SJCRH30 (cell line): Measurements from ENCODE around the gene ANKMY1. TPM values are rescaled to one million over a fixed set of nuclear protein-coding genes. Genes with fewer than 3 reads are reported as not detected.

ENCODE experiments used
- DNase-seq, 2 experiments: peaks; one replicate each; pipeline ENCODE4 v3.0.0-alpha.2; 2015 to 2020
- H3K27ac ChIP-seq: fragments of 250-450 bp; sonication (Bioruptor Pico); 2 replicates; pipeline ENCODE4 v1.5.1; 2020; ENCODE audit warnings: mild to moderate bottlenecking, moderate library complexity
- H3K27me3 ChIP-seq: fragments of 250-450 bp; sonication (Bioruptor Pico); 2 replicates; pipeline ENCODE4 v1.5.1; 2020; ENCODE audit warnings: mild to moderate bottlenecking, moderate library complexity
- H3K36me3 ChIP-seq: fragments of 250-450 bp; sonication (Bioruptor Pico); 2 replicates; pipeline ENCODE4 v1.5.1; 2020; ENCODE audit warnings: mild to moderate bottlenecking, moderate library complexity
- H3K4me1 ChIP-seq: fragments of 250-450 bp; sonication (Bioruptor Pico); 2 replicates; pipeline ENCODE4 v1.5.1; 2020; ENCODE audit warnings: mild to moderate bottlenecking, moderate library complexity
- H3K4me3 ChIP-seq: fragments of 250-450 bp; sonication (Bioruptor Pico); 2 replicates; pipeline ENCODE4 v1.5.1; 2020; ENCODE audit warnings: mild to moderate bottlenecking, moderate library complexity
- H3K9me3 ChIP-seq: fragments of 250-450 bp; sonication (Bioruptor Pico); replicated peaks from 2 replicates; pipeline ENCODE4 v1.5.1; 2020; ENCODE audit warnings: mild to moderate bottlenecking, moderate library complexity
- total RNA-seq: library from RNA; depleted of rRNA; stranded (reverse); fragments of >200 nt; shearing (Covaris generic); gene quantifications from 2 replicates; pipeline ENCODE4 v1.2.3, GENCODE V29; 2014

Gene ANKMY1
- total RNA-seq, 1 experiment from 2014 or later: 6.7 TPM

DNA sequence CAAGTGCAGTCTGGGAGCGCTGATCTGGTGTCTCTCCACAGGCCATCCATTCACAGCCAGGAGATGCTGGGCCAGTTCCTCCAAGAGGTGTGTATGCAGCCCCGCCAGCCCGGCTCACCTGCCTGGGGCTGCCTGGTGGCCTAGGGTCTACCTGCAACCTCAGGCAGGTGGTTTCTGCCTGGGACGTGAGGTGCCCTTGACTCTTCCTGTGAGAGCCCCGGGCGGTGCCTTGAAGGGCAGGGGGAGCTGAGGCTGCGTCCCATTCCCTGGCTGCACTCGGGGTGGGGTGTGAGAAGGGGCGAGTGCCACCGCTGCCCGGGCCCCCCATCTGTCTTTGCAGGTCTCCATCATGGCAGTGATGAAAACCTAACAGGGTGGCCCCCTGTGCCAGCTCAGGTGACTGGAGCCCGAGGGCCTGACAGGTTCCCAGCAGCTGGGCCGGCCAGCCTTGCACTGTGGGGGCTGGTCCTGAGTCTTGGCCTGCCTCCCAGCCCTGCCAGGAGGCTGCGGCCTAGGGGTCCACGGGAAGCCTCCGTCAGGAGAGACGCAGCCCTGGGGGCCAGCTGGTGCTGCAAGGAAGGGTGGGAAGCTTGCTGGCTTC is 40.6 kb upstream of the ANKMY1 start:
- Histone ChIP-seq H3K4me1 (no peaks in the 10 kb centered on the region; the same call in 1 of the 2 replicates), H3K36me3 (no peaks in the 10 kb centered on the region), H3K4me3 (no peak overlapping the region), H3K27ac (no peak overlapping the region), H3K9me3 (no peaks in the 10 kb centered on the region), H3K27me3 (no peaks in the 10 kb centered on the region)
- DNase-seq: no peak

DNA sequence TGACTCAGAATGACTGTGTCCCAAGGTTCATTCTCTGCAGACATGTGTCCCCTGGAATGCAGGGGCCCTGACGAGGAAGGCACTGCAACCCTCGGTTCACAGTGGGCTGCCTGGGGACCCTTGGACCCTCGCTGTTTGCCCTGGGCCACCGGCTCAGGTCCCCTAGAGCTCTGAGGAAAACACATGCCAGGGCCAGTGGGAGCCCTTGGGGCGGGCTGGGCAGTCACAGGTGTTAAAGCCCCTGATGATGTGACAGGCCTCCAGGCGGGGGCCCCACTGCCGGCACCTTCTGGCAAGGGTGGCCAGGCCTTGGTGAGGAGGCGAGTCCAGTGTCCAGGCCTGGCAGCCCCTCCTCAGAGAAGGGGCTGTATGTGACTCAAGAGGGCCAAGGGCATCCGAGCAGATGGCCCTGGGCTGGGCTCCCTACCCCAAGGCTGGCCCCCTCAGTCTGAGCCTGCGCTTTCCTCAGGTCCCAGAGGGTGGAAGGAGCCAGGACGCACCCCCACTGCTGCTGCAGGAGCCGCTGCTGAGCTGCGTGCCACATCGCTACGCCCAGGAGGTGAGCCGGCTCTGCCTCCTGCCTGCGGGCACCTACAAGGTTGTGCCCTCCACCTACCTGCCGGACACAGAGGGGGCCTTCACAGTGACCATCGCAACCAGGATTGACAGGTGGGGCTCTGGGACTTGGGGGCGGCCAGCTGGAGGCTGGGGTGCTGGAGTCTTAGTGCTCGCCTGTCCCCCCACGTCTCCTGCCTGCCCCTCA is 39.8 kb upstream of the ANKMY1 start:
- DNase-seq: no peak
- H3K27me3 ChIP-seq: no peaks in the 10 kb centered on the region
- no peak overlapping the region for H3K4me3 ChIP-seq
- no peak overlapping the region for H3K27ac ChIP-seq
- no peaks in the 10 kb centered on the region for H3K4me1 ChIP-seq
- H3K9me3 ChIP-seq: no peaks in the 10 kb centered on the region
- H3K36me3 ChIP-seq: 0 out of 2 replicates have a peak, but pooled peaks cover 3% of the 10 kb centered on the region

DNA sequence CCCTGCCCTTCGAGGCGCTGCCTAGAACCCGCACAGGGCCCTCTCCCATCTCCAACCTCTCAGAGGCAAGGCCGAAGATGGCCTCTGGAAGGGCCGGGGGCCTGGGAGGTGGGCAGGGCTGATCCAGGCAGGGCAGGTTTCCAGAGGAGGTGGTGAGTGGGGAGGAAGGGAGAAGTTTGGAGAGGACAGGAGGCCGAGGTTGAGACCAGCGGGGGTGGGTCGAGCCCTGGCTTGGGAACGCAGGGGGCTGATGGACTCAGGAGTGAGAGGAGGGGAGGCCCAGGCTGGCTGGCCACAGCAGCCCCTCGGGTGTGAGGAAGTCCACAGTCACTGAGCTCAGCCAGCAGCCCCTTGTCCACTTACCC is 39.2 kb upstream of the ANKMY1 start:
- Histone ChIP-seq H3K4me3 (no peak overlapping the region), H3K9me3 (no peaks in the 10 kb centered on the region), H3K27ac (no peak overlapping the region), H3K27me3 (no peaks in the 10 kb centered on the region), H3K4me1 (no peaks in the 10 kb centered on the region), H3K36me3 (0 out of 2 replicates have a peak, but pooled peaks cover 5% of the 10 kb centered on the region)
- DNase-seq: no peak

DNA sequence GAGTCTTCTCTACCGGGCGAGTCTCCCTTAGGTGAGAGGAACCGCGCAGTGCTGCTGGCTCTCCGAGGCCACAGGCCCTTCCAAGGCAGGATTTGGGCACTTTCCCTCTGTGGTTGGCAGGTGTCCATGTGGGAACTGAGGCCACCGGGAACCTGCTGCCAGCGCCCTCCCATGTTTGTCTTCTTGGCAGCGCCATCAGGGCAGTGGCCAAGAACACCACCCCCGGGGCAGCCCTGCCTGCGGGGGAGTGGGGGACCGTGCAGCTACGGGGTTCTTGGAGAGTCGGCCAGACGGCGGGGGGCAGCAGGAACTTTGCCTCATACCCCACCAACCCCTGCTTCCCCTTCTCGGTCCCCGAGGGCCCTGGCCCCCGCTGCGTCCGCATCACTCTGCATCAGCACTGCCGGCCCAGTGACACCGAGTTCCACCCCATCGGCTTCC is 38.7 kb upstream of the ANKMY1 start:
- Histone ChIP-seq H3K9me3 (no peaks in the 10 kb centered on the region), H3K27me3 (no peaks in the 10 kb centered on the region), H3K4me1 (no peaks in the 10 kb centered on the region), H3K36me3 (0 out of 2 replicates have a peak, but pooled peaks cover 5% of the 10 kb centered on the region), H3K27ac (no peak overlapping the region), H3K4me3 (no peak overlapping the region)
- no peak for DNase-seq

DNA sequence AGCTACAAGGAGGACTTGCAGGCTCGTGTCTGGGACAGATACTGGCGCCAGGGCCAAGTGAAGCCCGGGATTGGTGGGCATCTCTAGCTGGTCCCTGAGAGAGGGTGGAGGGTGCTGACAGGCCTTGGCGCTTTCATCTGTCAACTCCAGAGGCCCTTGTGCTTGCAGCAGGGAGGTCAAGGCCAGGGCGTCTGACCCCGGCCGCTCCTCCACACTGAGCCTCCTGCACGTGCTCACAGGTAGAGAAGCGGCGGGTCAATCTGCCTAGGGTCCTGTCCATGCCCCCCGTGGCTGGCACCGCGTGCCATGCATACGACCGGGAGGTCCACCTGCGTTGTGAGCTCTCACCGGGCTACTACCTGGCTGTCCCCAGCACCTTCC is 38.3 kb upstream of the ANKMY1 start:
- Histone ChIP-seq H3K36me3 (0 out of 2 replicates have a peak, but pooled peaks cover 5% of the 10 kb centered on the region), H3K9me3 (no peaks in the 10 kb centered on the region), H3K27me3 (no peaks in the 10 kb centered on the region), H3K4me3 (no peak overlapping the region), H3K4me1 (no peaks in the 10 kb centered on the region), H3K27ac (no peak overlapping the region)
- no peak for DNase-seq

DNA sequence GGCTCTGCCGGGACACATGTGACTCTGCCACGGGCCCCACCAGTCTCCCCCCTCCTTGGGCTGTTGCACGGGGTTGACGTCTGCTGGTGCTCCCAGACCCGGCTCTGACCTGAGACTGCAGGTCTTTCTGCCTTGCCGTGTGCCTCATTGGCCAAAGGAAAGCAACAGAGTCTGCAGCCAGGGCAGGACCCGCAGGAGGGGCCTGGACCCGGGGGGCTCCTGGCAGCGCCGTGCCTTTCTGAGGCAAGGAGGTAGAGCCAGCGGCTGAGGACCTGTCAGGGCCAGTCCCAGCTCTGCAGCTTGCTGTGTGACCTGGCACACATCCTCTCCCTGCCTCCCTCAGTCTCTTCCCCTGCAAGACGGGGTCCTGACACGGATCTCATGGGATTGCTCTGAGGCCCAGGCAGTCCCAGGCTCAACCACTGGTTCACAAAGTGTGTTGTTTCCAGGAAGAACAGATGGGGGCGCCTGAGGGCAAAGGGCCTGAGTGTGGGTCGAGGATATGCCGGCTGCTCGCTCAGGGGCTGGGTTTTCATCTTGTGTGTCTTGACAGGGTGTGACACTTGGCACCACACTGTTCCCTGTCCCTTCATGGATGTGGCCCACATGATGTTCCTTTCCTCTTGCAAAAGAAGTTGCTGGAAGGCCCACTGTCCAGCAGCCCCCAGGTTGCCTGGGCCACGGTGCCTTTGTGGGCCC is 37.7 kb upstream of the ANKMY1 start:
- H3K27me3 ChIP-seq: no peaks in the 10 kb centered on the region

DNA sequence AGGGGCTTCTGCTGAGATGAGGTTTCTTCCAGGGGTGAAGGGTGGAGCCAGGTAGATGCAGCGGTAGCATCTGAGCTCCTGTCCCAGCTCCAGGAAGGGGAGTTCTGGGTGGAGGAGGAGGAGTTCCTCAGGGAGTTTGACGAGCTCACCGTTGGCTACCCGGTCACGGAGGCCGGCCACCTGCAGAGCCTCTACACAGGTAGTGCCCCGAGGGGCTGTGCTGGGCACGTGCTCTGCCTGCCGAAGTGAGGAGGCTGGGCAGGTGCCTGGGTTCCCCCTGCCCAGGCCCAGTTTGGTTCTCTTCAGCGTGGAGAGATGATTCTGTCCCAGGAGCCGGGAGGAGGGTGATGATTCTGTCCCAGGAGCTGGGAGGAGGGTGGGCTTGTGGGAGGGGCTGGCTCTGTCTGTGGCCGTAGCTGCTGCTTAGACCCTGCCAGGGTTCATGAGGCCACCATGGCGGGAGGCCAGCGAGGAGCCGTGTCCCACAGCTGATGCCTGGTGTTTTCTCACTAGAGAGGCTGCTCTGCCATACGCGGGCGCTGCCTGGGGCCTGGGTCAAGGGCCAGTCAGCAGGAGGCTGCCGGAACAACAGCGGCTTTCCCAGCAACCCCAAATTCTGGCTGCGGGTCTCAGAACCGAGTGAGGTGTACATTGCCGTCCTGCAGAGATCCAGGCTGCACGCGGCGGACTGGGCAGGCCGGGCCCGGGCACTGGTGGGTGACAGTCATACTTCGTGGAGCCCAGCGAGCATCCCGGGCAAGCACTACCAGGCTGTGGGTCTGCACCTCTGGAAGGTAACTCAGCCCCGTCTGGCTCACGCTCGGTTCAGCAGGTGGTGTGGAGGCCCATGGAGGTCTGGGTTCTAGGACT is 37.0 kb upstream of the ANKMY1 start:
- DNase-seq: no peak
- no peaks in the 10 kb centered on the region for H3K27me3 ChIP-seq
- H3K9me3 ChIP-seq: no peaks in the 10 kb centered on the region
- no peak overlapping the region for H3K4me3 ChIP-seq
- H3K36me3 ChIP-seq: 0 out of 2 replicates have a peak, but pooled peaks cover 5% of the 10 kb centered on the region
- no peak overlapping the region for H3K27ac ChIP-seq
- no peaks in the 10 kb centered on the region for H3K4me1 ChIP-seq

More for the DNA sequence above, 37.7 kb upstream of the ANKMY1 start:
- DNase-seq: peak; percentile 59 to 68
- Histone ChIP-seq H3K9me3 (no peaks in the 10 kb centered on the region), H3K27ac (no peak overlapping the region), H3K36me3 (0 out of 2 replicates have a peak, but pooled peaks cover 5% of the 10 kb centered on the region), H3K4me3 (no peak overlapping the region), H3K4me1 (no peaks in the 10 kb centered on the region)

DNA sequence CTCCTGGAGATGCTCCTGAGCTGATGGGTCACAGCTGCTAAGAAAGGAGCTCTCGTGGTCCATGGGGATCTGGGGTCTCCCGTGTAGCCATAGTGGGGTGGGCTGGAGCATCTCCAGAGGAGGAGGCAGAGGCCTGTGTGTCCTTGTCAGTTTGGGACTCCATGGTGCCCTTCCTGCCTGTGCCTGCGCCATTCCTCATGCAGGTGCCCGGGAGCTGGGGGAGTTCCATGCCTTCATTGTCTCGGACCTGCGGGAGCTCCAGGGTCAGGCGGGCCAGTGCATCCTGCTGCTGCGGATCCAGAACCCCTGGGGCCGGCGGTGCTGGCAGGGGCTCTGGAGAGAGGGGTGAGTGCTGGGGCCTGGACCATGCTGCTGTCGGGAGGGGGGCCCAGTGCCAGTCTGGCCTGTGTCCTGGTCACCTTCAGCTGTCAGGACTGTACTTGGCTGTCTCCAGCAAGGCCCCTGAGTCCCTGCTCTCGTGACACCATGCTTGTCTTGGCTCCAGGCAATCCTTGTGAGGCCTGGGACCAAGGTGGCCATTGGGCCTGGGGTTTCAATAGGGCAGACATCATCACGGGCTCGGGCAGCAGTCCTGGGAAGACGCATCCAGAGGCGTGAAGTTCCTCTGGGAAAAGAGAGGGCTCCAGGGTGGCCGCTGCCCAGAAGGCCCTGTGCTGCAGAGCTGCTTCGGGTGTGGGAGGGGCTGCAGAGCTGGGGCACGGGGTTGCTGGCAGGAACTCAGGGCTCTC is 36.1 kb upstream of the ANKMY1 start:
- 0 out of 2 replicates have a peak, but pooled peaks cover 5% of the 10 kb centered on the region for H3K36me3 ChIP-seq
- no peak for DNase-seq

DNA sequence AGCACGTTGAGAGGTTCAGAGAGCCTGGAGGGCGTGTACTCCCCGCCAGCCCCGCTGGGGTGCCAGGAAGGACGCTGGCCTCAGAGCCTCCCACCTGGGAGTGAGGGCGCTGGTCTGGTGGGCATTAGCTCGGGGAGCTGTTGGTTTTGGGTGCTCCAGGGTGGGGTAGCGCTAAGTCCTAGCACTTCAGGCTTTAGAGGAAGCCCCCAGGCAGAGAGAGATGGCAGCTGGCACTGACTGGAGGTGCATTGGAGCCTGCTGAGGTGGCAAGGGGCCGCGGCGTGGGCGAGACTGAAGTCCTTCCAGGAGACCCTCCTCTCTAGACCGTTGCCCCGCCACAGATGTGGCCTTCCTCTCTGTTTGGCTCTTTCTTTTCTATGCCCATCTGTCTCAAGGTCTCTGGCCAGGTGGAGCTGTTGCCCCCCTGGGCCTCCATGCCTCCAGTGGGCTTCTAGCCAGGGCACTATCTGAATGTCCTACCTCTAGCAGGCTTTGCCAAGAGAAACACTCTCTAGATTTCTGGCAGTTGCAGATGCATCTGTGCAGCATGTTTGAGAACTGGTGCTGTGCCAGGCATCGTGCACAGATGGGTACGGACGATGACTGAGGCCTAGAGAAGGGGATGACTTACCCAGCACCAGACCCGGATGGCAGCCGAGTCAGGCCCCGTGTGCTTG is 35.4 kb upstream of the ANKMY1 start:
- no peak for DNase-seq
- Histone ChIP-seq H3K27ac (no peak overlapping the region), H3K27me3 (no peaks in the 10 kb centered on the region), H3K36me3 (0 out of 2 replicates have a peak, but pooled peaks cover 5% of the 10 kb centered on the region), H3K4me3 (no peak overlapping the region), H3K9me3 (no peaks in the 10 kb centered on the region), H3K4me1 (no peaks in the 10 kb centered on the region)

More for the DNA sequence above, 36.1 kb upstream of the ANKMY1 start:
- no peaks in the 10 kb centered on the region for H3K27me3 ChIP-seq
- no peak overlapping the region for H3K4me3 ChIP-seq
- no peak overlapping the region for H3K27ac ChIP-seq
- H3K4me1 ChIP-seq: no peaks in the 10 kb centered on the region
- H3K9me3 ChIP-seq: no peaks in the 10 kb centered on the region

DNA sequence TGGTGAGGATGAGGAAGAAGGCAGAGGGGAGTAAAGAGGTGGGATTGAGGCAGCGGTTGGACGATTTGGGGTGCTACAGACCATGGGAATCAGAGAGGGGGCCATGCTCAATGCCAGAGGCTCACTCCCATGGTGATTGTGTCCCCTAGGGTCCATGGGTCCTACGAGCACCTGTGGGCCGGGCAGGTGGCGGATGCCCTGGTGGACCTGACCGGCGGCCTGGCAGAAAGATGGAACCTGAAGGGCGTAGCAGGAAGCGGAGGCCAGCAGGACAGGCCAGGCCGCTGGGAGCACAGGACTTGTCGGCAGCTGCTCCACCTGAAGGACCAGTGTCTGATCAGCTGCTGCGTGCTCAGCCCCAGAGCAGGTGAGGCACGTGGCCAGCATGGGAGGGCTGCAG is 34.0 kb upstream of the ANKMY1 start:
- Histone ChIP-seq H3K4me1 (no peaks in the 10 kb centered on the region), H3K9me3 (no peaks in the 10 kb centered on the region), H3K27me3 (no peaks in the 10 kb centered on the region), H3K36me3 (0 out of 2 replicates have a peak, but pooled peaks cover 5% of the 10 kb centered on the region), H3K27ac (no peak overlapping the region), H3K4me3 (no peak overlapping the region)
- no peak for DNase-seq

DNA sequence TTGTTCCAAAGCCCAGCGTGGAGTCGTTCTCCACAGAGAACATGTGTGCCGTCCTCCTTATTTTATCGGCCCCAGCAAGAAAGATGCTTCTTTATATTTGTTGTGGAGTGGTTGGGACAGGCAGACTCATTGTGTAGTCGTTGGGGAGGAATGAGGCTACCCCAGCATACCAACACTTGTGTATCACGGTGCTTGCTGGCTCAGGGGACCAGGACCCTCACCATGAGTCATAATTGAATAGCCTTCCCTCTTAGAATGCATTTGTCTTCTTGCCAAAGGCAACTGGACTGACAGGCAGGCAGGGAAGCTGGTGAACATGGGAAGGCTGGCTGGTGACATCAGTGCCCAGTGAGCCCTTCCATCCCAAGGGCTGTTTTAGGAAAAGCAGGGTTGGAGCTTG is 33.4 kb upstream of the ANKMY1 start:
- Histone ChIP-seq H3K9me3 (no peaks in the 10 kb centered on the region), H3K27me3 (no peaks in the 10 kb centered on the region), H3K4me3 (no peak overlapping the region), H3K36me3 (0 out of 2 replicates have a peak, but pooled peaks cover 5% of the 10 kb centered on the region), H3K27ac (no peak overlapping the region), H3K4me1 (no peaks in the 10 kb centered on the region)
- no peak for DNase-seq

DNA sequence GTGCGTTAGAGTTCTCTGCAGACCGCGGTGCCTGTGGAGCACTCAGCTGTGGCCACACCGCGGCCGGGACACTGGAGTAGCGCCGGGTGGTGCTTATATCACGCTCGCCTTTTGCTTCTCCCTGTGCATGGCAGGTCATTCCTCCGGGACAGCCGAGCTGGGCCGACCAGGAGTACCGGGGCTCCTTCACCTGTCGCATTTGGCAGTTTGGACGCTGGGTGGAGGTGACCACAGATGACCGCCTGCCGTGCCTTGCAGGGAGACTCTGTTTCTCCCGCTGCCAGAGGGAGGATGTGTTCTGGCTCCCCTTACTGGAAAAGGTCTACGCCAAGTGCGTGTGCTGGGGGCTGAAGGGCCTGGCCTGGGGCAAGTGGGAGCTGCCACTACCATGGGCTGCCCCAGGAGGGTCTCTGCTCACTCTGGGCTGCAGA is 32.9 kb upstream of the ANKMY1 start:
- Histone ChIP-seq H3K4me3 (no peak overlapping the region), H3K9me3 (no peaks in the 10 kb centered on the region), H3K27ac (no peak overlapping the region), H3K4me1 (no peaks in the 10 kb centered on the region), H3K36me3 (0 out of 2 replicates have a peak, but pooled peaks cover 5% of the 10 kb centered on the region), H3K27me3 (no peaks in the 10 kb centered on the region)
- no peak for DNase-seq

DNA sequence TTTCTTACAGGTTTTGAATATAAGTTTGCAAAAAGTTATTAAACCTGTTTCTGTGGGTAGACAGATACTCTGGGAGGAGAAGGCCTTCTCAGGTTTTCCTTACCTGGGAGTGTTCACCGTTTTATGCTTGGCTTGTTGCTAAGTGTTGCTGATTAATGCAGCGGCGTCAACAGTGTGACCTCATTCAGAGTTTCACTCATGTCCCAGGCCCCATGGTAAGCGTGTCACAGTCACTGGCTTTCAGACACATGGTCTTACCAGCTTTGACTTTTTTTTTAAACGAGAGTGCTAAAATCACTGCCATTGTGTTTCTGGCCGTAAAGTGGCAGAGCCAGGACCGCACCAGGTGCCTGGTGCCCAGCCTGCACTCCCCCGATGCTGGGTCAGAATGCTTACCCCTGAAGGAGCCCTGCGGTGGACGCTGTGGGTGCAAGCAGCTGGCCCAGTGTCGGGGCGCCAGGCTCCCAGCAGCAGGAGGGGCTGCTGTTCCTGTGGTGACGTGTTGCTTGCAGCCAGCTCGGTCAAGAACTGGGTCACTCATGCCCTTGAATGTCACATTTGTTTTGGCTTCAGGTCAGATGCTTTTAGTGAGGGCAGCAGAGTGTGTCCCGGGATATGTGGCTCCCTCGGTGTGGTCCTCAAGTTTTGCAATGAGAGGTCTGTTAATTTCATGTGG is 32.2 kb upstream of the ANKMY1 start:
- H3K36me3 ChIP-seq: 0 out of 2 replicates have a peak, but pooled peaks cover 5% of the 10 kb centered on the region
- H3K4me3 ChIP-seq: no peak overlapping the region
- peaks cover 5% of the 10 kb centered on the region for H3K4me1 ChIP-seq
- H3K27me3 ChIP-seq: no peaks in the 10 kb centered on the region
- H3K27ac ChIP-seq: no peak overlapping the region
- H3K9me3 ChIP-seq: no peaks in the 10 kb centered on the region
- no peak for DNase-seq
